Effector memory CD4-positive, alpha-beta T cell (primary cell): ENCODE measurements around the gene GSAP.
A peak's percentile ranks its signal among the peaks of the same experiment; 100 is the strongest.
"Not testable (repeated sequence)": the region's sequence is repeated elsewhere in the genome, so short reads cannot be mapped to it uniquely, and the experiment has no call there.

Experiments
- DNase-seq, 3 donors: peaks; one replicate each; pipeline ENCODE4 v3.0.0-alpha.2; 2020
- H3K27ac ChIP-seq: 2 replicates; pipeline ENCODE4 v1.7.0; 2013; ENCODE audit warnings: mild to moderate bottlenecking, low read length, moderate library complexity; ENCODE audit not compliant: insufficient read depth, poor library complexity, severe bottlenecking
- H3K27me3 ChIP-seq: replicated peaks from 2 replicates; pipeline ENCODE4 v1.7.0; 2013; ENCODE audit warnings: mild to moderate bottlenecking, low read length; ENCODE audit not compliant: insufficient read depth, control insufficient read depth, poor library complexity, severe bottlenecking
- H3K36me3 ChIP-seq: 2 replicates; pipeline ENCODE4 v1.7.0; 2013; ENCODE audit warnings: mild to moderate bottlenecking, low read length, moderate library complexity; ENCODE audit not compliant: control insufficient read depth, insufficient read depth
- H3K4me1 ChIP-seq: 2 replicates; pipeline ENCODE4 v1.7.0; 2013; ENCODE audit warnings: low read length, mild to moderate bottlenecking; ENCODE audit not compliant: control insufficient read depth, insufficient read depth, poor library complexity, severe bottlenecking
- H3K4me3 ChIP-seq: 2 replicates; pipeline ENCODE4 v1.7.0; 2013; ENCODE audit warnings: low read length, low read depth, mild to moderate bottlenecking; ENCODE audit not compliant: insufficient read depth, poor library complexity, severe bottlenecking
- H3K9me3 ChIP-seq: 2 replicates; pipeline ENCODE4 v1.7.0; 2013; ENCODE audit warnings: mild to moderate bottlenecking, low read length, moderate library complexity; ENCODE audit not compliant: control insufficient read depth

Gene GSAP

DNA sequence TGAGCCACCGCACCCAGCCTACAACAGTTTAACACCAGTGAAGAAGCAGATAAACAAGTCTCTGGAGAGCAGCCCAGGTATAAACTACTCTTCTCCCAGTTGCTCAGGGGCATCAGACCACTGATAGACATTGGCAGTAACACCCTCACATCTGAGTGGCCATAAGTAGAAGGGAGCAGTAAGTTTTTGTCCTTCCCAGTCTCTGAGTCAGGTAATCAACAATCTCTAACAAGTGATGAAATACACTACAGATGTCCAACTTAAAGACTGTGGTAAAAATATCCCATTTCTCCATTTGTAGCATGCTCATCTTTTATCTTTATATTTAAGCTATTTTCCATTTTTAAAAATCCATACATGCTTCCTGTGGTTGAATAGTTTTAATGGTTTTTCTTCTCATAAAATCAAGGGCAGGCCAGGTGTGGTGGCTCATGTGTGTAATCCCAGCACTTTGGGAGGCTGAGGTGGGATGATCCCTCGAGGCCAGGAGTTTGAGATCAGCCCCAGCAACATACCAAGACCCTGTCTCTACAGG is 78.6 kb downstream of the GSAP start:
- no peak overlapping the region for H3K4me3 ChIP-seq

DNA sequence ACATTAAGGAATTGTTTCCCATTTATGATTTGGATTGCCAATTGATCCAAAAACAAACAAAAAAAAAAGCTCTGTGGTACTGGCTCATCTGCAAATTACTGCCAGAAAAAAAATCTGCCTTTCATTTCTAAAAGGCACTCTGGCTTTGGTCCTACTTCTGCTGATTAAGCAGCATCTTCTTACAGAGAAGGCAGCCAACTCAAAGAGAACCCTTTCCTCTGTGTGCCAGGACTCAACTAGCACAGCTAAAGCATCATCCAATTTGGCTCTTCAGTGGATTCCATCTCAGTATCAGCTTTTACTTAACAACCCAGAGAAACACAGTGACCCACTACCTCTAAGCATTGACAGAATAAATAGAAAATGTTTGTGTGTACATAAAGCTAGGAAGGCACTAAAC is 80.6 kb downstream of the GSAP start:
- no peak for DNase-seq
- H3K4me1 ChIP-seq, result peaks cover 6% of the 10 kb centered on the region
- H3K36me3 ChIP-seq, result no peaks in the 10 kb centered on the region
- no peaks in the 10 kb centered on the region for H3K27me3 ChIP-seq
- H3K9me3 ChIP-seq, result no peaks in the 10 kb centered on the region
- H3K27ac ChIP-seq, result no peak overlapping the region
- H3K4me3 ChIP-seq, result no peak overlapping the region

More for the DNA sequence above, 78.6 kb downstream of the GSAP start:
- Histone ChIP-seq H3K4me1 (peaks cover 6% of the 10 kb centered on the region), H3K27ac (no peak overlapping the region), H3K9me3 (no peaks in the 10 kb centered on the region), H3K36me3 (no peaks in the 10 kb centered on the region), H3K27me3 (no peaks in the 10 kb centered on the region)
- DNase-seq, result no peak

DNA sequence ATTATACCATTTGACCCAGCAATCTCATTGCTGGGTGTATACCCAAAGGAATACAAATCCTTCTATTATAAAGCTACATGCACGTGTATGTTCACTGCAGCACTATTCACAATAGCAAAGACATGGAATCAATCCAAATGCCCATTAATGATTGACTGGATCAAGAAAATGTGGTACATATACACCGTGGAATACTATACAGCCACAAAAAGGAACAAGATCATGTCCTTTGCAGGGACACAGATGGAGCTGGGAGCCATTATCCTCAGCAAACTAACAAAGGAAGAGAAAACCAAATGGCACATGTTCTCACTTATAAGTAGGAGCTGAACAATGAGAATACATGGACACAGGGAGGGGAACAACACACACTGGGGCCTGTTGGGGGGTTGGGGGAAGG is 82.1 kb downstream of the GSAP start:
- H3K27ac ChIP-seq, H3K4me3 ChIP-seq, H3K36me3 ChIP-seq, DNase-seq, H3K9me3 ChIP-seq, H3K4me1 ChIP-seq, H3K27me3 ChIP-seq: not testable (repeated sequence)

DNA sequence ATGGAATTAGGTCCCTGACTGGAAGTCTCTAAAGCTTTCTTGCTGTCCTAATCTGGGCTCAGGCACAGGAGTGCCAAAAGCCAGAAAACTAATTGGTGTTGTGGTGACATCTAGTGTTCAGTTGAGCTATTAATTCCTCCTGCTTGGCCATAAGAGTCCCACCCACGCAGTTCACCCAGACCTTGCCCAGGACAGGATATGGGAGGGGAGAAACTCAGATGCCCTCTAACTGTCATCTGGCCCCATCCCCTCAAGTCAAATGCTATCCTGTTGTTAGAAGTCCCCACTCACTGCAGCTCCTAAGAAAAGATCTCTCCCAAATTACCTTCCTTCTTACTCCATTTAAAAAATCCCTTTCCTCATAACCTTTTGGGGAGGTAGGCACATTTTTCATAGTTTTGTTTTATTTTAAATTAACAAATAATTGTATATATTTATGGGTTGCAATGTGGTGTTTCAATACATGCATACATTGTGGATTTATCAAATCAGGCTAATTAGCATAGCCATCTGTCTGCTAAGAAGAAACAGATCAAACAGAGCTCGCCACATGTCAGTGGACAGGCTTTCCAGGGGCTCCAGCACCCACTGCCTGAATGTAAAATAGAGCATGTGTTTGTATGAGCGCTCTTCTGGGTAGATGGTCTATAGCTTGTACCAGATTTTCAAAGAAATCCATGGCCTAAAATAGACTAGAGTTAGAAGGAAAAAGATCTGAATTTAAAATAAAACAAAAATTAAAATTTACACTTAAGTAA is 84.0 kb downstream of the GSAP start:
- DNase-seq, result peak in 1 of 3 donors; percentile 11
- Histone ChIP-seq H3K36me3 (no peaks in the 10 kb centered on the region), H3K27ac (no peak overlapping the region), H3K9me3 (no peaks in the 10 kb centered on the region), H3K4me3 (no peak overlapping the region), H3K27me3 (no peaks in the 10 kb centered on the region), H3K4me1 (peaks cover 10% of the 10 kb centered on the region)

DNA sequence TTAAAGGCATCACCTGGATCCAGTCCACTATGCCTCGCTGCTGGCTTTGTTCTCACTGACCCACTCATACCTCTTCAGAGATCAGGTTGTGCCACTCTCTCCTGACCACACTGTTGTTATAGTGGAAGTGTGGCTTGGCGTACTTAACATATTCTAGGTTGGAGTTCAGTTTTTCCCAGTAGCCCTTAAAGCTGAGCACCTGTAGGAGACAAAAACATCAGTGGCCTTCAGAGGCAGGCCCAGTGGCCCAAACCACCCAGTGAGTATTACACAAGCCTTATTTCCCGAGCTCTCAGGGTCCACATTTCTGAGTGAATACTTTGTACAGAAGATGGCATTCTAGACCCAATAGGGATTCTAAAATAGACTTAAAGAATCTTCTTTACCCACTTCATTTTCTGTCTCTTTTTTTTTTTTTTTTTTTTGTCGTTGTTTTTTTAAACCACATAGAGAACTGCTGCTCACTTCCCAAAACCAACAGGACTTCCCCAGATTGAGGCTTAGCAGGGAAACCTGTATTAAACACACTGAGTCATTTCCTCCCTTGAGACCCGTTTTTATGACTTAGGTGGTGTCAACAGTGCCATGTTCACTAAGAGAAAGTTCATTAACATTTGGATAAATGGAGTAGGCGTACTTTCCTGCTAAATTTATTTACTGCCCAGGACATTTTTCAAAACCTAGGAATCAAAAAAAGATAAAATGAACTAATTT is 85.8 kb downstream of the GSAP start:
- H3K27me3 ChIP-seq, result no peaks in the 10 kb centered on the region
- H3K27ac ChIP-seq, result no peak overlapping the region
- DNase-seq, result no peak
- no peaks in the 10 kb centered on the region for H3K36me3 ChIP-seq
- no peak overlapping the region for H3K4me3 ChIP-seq
- H3K9me3 ChIP-seq, result no peaks in the 10 kb centered on the region
- peaks cover 10% of the 10 kb centered on the region for H3K4me1 ChIP-seq

DNA sequence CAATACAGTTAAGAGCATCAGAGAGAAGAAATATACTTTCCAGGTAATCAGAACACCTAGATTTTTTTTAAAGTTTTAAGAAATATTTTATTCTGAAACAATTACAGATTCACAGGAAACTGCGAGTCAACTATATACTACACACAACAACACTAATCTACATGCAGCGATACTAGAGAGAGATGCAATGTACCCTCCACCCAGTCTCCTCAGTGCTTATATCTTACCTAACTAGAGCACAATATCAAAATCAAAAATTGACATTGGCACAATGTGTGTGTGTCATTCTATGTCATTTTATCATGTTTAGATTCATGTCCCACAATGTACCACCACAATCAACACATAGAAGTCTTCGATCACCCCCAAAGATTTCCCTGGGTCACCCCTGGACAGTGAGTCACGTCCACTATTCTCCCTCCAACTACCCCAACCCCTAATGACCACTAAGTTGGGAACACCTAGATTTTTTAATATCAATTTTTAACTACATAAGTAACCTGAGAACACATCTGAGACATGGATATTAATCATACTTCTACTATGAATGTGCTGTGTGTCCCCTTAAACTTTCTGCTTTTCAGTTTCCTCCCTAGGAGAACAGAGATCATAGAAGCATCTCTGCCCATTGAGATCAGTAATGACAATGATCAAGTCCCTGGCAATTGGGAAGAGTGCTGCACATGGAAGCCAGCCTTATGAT is 86.5 kb downstream of the GSAP start:
- Histone ChIP-seq H3K4me1 (peaks cover 10% of the 10 kb centered on the region), H3K27me3 (no peaks in the 10 kb centered on the region), H3K27ac (no peak overlapping the region), H3K4me3 (no peak overlapping the region), H3K9me3 (no peaks in the 10 kb centered on the region), H3K36me3 (no peaks in the 10 kb centered on the region)
- no peak for DNase-seq

DNA sequence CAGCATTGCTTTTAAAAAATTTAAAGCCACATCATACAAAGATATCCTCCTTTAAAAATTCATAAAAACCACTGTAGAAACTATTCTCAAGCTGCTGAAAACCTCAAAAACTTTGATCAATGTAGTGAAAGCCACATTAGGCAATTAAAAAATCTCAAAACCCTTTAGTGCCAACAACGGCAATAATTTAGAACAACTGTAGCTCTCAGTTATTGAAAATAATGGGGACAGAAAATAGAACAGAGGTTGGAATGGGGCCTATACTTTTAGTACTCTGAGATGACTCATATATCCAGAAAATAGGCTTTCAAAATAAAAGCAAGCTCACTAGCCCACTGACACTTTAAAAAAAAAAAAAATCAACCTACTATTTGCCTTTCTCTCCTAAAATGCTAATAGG is 87.5 kb downstream of the GSAP start:
- Histone ChIP-seq H3K4me1 (peaks cover 10% of the 10 kb centered on the region), H3K27me3 (no peaks in the 10 kb centered on the region), H3K4me3 (no peak overlapping the region), H3K9me3 (no peaks in the 10 kb centered on the region), H3K27ac (no peak overlapping the region), H3K36me3 (no peaks in the 10 kb centered on the region)
- DNase-seq, result no peak

DNA sequence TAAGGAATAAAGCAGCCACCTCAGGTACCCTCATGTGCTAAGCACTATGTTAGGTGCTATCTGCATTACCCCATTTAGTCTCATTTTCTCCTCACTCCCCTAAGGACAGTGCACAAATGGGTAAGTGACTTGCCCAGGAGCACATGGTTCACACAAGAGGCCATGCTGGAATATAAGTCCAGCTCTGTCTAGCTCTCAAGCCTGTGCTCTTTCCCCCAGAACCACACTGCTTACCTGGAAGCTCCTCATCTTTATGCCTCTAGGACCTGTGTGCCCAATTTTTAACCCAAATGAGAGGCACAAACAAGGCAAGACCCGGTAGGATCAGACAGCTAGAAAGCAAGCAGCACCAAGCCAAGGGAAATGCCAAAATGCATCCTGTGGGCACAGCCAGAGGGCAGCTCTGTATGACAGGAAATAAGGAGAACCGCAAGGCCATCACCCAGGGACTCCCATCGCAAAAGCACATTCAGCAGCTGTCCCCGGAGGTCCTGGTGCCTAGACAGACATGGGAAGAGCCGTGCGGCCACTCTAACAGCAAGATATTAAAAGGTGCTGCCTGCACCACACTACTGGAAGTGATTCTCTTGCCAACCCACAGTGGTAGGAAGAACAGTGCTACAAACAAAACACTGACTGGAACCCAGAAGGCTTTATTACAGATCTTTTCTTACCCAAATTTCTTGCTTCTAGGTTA is 88.1 kb downstream of the GSAP start:
- Histone ChIP-seq H3K27ac (no peak overlapping the region), H3K4me3 (peak overlapping the region; percentile 1), H3K9me3 (no peaks in the 10 kb centered on the region), H3K36me3 (no peaks in the 10 kb centered on the region), H3K4me1 (peaks cover 10% of the 10 kb centered on the region), H3K27me3 (no peaks in the 10 kb centered on the region)
- no peak for DNase-seq

DNA sequence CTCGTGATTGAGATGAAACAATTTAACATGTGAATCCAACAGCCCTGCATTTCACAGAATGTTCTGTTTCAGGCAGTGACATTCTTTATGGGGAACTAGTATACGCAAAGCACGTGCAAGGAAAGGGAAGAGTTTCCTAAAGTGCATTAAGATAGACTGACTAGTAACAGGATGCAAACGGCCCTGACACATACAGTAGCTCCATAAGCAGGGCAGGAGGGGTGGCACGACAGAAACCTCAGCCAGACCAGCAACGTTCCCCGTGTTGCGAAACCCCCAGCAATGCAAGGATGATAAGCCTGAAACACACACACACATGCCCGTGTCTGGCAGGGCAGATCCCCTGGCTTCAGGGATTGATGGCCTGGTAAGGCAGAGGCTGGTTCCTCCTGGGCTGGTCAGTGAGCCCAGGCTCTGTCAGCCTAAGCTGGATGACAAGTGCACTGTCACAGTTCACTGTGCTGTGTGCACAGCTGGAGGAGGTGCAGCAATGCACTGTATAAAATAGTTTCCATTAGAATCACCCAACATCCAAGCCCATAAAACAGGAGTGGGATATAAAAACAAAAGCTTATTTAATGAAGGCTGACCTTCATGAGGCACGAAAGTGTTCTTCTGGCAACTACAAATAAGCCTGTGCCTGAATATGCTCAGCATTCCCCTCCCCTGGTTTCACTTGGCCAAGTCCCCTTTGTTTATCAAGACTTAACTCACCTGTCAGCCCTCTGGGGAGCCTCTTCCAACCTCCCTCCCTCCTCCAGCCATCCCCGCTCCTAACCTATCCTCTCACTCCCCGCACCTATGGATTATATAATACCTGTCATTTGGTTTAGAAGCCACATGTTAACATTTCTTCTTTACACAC is 88.8 kb downstream of the GSAP start:
- no peak overlapping the region for H3K27ac ChIP-seq
- peaks cover 10% of the 10 kb centered on the region for H3K4me1 ChIP-seq
- no peaks in the 10 kb centered on the region for H3K9me3 ChIP-seq
- H3K4me3 ChIP-seq, result no peak overlapping the region
- no peak for DNase-seq
- no peaks in the 10 kb centered on the region for H3K36me3 ChIP-seq
- no peaks in the 10 kb centered on the region for H3K27me3 ChIP-seq
